ENCODE results near the gene FOXO3.

FOXO3 gene

DNA sequence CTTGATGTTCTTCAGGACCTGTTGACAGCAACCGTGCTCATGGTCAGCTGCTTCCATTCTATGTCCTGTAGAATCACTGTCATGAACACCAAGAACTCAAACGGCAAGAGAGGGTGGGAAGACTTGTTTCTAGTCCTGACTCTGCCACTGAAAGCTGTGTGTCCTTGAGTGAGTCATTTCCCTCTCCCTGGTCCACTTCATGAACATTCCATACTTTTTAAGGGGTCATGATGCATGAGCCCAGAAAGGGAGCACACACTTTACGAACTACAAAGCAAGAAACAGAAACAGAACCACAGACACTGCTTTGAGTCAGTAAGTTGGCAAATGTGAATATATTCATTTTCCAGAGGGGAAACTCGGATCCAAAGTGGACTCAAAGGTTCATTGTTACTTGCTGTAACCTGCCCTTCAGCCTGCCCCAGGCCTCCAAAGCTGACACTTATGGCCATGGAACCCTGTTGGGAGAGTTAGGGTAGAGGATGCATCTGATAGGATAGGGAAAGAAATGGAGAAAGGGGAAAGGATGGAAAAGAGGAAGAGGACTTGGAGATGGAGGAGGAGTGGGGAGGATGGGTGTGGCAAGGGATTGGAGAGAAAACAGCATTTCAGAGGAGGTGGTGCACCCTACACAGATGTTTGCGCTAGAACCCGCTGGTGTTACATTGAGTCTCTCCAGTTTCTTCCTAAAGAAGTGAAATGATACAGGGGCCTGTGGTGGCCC lies 129.8 kb downstream of the FOXO3 start:
- DNase-seq: no peak

DNA sequence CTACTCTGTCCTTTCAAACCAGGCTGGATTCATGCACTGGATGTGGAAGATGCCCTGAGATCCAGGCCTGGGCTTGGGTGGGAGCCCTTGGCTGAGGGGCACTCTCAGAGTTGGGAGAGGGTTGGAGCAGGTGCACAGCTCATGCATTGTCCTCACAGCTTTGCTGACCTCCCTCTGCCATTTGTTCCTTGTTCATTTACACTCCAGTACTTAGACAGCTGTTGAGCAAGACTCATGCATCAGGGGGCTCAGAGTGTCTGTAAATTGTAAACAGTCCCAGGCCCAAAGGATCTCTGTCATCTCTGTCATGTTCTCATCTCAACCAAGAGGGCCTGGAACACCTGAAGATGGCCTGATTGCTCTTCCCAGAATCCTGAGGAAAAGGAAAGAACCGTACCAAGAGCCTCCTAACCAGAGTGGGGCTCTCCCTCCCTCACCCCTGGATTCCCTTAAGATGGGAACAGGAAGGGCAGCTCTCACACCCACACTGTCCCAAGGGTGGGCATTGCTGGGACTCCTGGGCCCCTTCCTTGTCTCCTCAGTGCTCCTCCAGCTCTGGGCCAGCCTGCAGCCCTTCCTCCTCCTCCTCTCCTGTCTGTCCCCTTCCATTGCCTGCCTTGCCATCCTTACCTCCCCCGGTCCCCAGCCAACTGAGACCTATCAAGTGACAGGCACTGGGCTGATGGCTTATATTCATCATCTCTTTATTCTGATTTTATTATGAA lies 132.9 kb downstream of the FOXO3 start:
- DNase-seq: no peak

DNA sequence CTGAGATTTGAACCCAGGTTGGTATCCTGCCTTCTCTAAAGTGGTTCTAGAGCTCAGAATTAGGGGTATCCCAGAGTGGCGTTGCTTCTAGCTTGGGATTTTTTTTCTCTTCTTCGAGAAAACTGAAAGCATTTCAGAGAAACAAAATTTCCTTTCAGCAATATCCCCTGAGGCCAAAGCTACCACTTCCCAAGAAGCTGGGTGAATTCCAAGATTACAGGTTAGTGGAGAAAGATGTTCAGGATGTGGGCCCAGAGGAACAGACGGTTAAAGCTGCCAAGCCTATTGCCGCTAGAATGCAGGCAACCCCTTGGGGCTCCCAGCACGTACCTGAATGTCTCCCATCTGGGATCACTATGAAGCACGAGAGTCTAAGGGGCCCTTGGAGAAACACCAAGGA lies 134.1 kb downstream of the FOXO3 start:
- DNase-seq: no peak

DNA sequence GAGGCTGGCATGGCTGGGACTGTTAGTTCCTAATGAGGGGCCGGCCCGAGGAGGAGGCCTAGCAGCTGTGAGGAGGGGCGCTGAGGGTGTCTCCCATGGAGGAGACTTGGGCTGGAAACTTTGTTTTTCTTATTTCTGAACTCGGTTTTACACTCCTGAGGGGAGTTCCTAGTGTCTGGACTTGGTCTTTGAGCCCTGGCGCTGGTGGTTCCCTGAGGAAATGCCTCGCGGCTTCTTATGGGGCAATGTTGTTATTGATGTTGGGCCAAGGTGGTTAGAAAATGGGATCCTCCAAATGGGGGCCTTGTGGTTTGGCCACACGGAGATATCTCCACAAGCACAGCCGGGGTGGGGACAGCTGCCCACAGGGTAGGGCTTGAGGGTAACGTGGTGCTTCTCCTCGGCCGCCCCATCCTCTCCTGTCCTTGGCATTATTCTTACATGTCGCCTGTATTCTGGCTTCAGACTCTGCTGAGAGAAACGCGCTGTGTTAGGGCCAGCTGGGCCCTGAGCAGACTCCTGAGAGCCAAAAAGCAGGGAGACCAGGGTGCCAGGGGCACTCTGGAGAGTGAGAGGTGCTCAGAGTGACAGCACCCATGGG lies 136.9 kb downstream of the FOXO3 start:
- DNase-seq: no peak

DNA sequence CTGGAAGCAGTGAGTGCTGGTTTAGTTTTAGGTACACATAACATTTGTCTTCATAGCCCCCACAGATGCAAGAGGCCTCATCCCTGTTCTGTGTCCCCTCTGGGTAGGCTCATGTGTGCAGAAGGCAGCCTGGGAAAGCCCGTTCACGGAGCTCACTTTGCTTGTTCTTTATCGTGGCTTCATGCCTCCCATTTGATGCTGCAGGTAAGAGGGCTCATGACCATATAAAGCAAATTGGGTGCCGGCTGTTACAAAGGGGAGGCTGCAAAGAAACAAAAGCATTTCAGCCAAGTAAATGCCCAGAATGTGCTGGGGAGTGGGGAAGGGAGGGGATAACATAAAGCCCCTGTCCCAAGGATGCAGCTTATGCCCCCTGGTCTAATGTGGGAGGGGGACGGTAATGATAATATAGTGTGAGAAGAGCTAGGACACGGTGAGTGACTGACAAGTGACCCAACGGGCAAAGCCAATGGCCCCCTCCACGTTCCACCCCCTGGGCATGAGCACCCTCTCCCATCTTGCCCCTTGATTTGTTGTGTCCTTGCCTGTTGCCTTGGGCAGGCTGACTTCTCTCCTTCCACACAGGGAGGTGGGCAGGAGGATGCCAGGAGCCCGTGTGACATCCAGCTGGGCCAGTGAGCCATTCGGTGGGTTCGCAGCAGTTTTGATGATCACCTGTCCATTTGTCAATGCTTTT lies 138.0 kb downstream of the FOXO3 start:
- DNase-seq: no peak

DNA sequence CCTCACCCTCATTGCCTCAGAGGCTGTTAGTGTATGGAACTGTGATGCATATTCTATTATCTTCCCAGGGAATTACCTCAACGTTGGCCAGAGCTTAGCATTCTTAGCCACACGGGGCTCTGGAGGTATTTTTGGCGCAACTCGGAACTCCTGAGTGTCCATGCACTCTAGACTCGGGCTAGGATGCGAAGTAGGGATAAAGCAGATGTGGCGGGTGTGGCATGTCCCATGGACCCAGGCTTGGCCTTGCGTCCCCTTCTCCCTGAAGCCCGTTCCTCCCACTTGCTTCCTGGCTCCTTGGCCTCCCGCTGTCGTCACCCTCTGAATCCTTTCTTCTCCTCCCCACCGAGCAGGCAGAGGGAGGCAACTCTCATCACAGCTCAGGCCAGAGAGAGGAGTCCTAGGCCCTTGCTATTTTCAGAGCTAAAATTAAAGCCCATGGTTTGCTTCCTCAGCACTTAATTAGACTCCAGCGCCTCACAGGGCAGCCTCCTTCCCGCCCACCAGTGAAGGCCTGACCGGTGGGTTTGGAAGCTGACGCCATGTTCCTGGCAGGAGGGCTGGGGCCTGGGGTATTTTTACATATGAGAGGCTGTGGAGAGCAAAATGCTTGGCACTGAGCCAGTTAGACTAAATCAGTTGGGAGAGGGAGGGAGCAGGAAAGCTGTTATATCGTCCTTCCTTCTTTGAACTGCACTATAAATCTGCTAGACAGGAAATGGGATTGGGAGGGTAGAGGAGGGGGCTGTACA lies 138.7 kb downstream of the FOXO3 start:
- DNase-seq: peak; percentile 17

DNA sequence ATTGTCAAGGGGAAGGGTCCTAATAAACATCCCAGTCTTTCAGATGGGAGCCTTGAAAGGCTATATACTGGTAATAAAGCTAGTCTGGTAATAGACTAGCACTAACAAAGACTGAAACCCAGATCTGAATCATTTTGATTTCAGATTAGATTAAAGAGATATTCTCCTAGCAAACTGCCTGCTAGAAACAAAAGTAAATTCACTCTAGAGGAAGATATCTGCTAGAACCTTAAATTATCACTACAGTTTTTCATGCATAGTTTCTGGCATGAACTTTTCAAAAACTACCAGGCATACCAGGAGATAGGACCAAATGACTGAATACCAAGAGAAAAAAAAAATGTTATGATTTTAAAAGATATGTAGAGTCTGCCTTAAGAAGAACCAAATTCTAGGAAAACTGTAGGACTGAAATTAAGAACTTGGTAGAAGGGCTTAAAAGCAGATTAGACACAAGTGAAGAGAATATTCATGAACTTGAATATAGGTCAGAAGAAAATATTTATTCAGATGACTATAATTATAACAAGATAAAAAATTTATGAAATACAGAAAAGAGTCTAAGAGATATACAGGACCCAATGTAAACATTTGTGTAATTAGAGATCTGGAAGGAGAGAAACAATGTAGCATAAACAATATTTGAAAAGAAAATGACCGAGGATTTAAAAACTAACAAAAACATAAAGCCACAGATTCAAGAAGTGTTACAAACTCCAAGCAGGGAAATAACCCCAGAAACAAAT lies 141.6 kb downstream of the FOXO3 start:
- DNase-seq: no peak

DNA sequence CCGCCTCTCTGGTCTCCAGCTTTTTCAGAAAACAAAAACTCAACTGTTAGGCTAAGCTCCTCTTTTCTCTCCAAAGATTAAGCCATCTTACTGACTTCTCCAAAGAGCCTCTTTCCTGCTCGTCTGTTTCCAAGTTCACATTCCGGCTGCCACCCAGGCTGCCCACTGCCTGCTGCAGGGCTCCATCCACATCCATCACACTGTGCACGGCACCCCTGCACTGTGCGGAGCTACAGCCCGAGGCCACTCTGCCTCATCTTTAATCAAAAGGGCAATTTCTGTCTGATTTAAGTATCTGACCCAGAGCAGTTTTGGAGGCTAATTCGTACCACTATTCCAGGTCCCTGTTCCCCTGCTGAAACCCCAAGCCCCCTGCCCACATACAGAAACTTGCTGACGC lies 145.9 kb downstream of the FOXO3 start:
- DNase-seq: no peak

DNA sequence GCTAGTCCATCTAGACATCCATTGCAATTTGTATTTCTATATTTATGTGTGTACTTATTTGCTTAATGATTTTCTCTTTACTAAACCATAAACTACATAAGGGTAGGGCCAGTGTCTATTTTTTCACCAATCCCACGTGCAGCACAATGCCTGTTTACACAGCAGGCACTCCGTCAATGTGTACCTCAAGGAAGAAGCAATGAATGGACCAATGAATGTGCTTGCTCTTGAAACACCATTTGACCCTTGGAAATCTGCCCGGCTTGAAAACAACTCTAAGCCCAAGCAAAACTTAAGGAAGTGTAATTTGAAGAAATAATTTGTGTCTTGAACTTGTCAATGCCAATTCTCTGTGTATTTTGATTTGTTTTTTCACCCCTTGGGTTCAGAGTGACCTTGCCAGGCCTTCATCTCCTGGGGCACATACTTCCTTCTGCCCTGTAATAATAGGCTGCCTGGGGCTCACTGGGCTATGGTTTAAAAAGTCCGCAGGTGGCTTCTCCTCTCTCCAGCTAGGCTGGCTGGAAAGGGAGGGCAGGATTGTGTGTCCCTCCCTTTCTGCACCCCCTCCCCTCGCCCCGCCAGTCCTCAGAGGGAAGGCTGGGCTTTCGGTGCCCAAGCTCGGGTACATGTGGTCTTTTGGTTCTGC lies 146.7 kb downstream of the FOXO3 start:
- DNase-seq: peak; percentile 48

DNA sequence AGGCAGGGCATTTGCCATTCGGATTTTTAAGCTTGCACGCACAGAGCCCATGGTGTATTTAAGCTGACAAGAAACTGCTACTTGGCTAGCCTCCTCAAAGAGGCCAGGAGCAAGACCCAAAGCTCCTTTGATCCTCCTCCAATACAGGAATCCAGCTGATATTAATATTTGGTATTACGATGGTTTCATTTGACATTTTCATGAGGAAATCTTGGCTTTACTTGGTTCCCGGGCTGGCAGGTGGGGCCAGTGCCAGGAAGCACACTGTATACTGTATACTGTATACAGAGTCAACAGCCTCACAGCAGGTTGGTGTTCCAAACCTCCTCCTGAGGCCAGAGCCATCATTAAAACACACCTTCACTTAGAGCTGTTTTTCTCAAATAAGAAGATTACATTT lies 149.3 kb downstream of the FOXO3 start:
- DNase-seq: no peak

DNA sequence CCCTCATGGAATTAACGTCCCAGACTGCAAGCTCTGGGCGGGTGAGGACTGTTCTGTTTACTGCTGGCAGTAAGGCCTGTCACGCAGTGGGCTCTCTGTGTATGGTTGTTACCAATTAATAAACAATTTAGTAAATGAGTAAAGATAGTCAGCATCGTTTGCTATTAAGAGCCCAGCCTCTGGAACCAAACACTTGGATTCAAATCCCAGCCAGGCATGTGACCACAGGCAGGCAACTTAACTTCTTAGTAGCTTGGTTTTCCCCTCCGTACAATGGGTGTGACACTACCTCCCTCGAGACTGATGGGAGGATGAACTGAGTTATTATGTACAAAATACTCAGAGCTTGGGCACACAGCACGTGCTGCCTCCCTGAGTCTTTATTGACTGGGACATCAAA lies 149.8 kb downstream of the FOXO3 start:
- DNase-seq: no peak

DNA sequence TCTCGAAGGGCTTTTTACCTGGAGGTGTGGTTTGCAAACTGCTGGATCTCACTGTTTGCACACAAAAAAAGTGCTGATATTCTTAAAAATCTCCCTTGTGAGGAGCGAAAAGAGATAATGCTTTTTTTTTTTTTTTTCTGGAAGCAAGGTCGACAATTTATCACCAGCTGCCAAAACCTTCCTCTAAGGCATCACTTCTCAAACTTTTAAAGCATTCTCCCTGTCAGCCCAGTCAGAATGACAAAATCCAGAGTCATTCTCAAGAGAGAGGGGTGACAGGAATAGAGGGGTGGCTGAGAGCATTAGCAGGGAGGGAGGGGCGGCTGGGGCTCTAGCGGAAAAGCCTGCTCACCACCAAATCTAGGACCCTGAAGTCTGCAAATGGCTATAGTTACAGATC lies 150.4 kb downstream of the FOXO3 start:
- no peak for DNase-seq

DNA sequence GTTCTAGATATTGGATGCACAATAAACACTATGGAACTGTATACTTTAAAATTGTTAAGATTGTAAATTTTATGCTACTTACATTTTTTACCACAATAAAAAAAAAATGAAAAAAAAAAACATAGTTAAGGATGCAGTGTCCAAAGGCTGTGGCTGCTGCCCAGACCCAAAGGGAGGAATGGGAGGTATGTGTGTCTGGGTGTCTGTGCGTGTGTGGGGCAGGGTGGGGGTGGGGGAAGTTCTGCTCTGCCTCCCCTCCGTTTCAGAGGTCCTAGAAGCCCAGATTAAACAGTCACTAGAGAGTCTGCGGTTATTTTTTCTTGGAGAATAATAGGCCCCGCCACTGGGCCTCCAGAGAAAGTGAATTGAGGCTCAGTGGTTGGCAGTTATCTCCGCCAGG lies 151.1 kb downstream of the FOXO3 start:
- DNase-seq: no peak

DNA sequence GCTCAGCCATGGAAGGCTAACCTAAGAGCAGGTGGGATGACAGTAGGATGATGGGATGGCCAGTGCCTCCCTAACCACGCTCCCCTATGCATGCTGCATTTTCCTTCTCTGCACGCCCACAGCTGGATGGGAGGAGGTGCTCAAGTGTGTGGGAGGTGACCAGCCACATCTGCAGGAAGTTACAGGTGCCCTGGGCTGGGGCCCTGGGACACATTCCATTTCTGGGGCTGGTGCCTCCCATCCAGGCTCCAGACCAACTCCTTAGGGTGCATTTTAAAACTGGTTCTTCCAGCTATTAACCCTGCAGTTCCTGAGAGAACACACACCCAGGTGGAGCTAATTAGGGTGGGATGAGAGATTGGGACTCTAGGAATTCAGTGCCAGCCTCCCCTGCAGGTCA lies 152.2 kb downstream of the FOXO3 start:
- DNase-seq: no peak

DNA sequence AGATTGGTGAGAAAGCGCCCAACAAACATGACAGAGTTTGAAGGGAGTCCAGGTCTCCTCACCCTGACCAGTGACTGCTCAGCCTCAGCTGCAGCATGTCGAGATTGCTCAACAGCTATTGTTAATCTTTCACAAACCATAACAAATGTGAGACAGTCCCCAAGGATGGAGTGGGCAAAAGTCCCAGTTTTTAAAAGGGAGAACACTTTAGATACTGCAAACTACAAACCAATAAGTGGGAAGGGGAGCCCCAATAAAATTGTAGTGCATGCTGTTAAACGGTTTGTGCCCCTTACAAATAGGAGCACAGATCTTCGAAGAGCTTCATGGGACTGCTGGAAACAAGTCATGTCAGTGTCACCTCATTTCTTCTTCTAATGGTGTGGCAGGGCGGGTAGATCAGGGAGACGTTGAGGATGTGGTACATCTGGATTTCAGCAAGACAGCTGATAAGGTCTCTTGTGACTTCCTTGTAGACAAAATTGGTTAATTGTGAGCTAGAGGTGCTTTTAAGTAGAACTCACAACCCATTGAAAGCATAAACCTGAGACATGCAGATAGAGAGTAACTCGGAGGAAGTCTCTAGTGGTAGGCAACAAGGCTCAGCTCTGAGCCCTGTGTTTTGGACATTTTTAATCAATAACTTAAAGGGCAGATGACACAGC lies 153.5 kb downstream of the FOXO3 start:
- no peak for DNase-seq

DNA sequence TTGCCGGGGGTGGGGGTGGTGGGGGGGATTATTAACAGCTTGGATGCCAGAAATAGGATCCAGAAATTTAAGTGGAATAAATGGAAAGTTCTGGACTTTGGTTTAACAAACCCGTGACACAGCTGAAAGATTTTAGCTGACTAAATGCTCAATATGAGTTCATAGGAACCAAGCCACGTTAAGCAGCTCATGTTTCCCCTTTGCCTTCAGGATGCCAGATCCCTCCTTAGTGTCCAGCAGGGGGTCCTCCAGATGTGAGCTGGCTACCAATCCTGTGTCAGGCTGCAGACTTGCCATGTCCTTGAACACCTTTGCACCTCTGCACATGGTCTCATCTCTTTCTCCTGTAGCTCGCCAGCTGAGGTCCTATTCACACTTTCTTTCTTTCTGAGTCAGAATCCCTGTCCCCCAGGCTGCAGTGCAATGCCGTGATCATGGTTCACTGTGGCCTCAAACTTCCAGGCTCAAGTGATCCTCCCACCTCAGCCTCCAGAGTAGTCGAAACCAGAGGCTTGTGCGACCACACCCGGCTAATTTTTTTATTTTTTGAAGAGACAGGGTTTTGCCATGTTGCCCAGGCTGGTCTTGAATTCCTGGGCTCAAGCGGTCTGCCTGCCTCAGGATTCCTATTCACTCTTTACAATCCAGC lies 154.2 kb downstream of the FOXO3 start:
- no peak for DNase-seq

DNA sequence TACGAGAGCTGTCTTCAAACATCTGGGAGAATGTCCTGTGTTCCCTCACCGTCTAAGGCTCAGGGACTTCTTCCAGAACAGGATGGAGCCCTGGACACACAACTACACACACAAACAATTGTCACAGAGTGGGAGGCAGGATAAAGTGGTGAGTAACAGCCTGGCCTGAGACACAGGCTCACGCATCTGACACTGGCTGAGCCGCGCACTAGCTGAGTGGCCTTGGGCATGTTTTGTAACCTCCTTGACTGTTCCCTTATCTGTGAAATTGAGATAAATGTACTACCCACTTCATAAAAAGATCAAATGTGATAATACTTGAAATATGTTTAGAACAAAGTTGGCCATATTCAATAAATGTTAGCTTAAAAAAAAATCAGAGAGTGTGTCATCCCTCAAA lies 155.1 kb downstream of the FOXO3 start:
- DNase-seq: no peak

DNA sequence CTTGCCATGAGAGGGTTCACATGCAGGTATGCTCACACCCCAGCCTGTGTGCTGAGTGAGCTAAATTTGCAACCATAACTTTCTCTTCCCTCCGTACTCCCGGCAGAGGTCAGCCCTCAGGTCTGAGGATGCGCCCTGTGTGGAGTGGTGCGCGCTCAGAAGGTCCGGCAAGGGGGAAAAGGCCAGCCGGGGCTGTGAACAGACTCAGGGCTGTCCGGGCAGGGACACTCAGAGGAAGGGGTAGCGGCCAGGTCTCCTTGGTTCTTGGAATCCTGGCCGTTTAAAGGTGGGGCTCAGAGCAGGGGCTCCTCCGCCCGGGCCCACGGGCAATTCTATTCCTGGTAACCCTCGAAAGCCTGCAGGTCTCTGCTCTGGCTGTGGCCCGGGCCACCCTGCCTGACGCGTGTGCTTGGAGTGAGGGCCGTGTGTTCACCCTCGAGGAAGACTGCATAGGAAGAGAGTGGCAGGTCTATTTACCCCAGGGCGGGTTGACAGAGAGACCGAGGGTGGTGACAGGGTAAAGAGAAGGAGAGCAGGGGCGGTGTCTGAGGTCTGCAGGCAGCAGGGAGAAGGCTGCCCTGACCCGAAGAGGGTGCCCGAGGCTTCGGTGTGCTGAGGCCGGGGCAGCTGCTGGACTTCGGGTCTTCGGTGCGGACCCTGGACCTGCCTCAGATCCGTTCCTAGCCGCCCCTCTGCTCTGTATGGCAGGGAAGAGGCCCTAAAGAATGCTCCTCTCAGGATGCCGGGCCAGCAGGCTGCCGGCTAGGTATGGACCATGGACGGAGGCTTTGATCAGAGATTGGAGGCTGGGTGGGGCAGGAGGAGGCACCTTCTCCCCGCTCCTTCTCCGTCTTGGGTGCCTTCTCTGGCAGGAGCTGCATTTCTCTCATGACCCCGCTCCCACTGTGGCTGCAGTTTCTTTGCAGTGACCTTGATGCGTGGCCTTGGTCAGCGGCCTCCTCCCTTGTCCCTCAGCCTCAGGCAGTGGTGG lies 156.4 kb downstream of the FOXO3 start:
- DNase-seq: no peak

DNA sequence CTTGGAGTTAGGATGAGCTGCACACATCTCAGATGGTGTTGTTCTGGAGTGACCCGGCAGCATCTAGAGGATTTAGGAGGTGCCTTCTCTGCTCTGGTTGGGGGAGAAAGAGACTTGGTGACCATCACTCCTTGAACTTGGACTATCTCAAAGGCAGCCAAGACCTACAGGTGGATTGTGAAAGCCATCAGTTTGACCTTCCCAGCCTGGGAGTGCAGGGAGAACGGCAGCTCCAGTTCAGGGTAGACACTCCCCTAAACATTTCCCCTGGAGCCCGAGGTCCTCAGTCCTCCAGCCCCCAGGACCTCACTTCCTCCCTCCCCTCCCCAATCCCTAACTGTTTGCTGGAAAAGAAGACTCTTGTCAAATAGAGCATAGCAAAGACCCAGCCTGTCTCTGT lies 158.8 kb downstream of the FOXO3 start:
- no peak for DNase-seq

All from SHP77 treated with DMSO at 0.1 percent for 48 hours (cell line).